ENCODE data around the gene UMODL1. TPM values are rescaled to one million over a fixed set of nuclear protein-coding genes. Genes with fewer than 3 reads are reported as not detected.

UMODL1 gene
- total RNA-seq, 1 experiment from 2014 or later: not detected

GRCh38 chr21:42026082-42026435 is 45.1 kb upstream of the UMODL1 start:
- intact Hi-C loops (cut with micrococcal nuclease; ENCODE audit: unreplicated experiment): no loop called here
- H3F3A ChIP-seq (ENCODE audit: insufficient read depth, low read depth): no peaks in the 10 kb centered on the region
- TF ChIP-seq CTCF (conservative IDR thresholded peaks at IDR 0.05): no peak
- TF ChIP-seq EZH2 (IDR thresholded peaks at IDR 0.05; ENCODE audit: low read depth): no peak
- no peaks in the 10 kb centered on the region for H3K9me3 ChIP-seq (ENCODE audit: insufficient read depth, low read depth)
- no peaks in the 10 kb centered on the region for H3K36me3 ChIP-seq (ENCODE audit: low read depth)
- no peaks in the 10 kb centered on the region for H3K79me2 ChIP-seq (ENCODE audit: low read depth)
- no peaks in the 10 kb centered on the region for H3K4me1 ChIP-seq (replicated peaks; ENCODE audit: insufficient read depth)
- no TSS peak for BruUV-seq (replicated peaks)
- H3K4me3 ChIP-seq: no peak overlapping the region
- no peak overlapping the region for H3K27ac ChIP-seq
- no peak overlapping the region for H3K4me2 ChIP-seq
- CTCF ChIA-PET: no interaction called here
- H2AFZ ChIP-seq: no peak overlapping the region
- DNase-seq: no peak
- no peaks in the 10 kb centered on the region for H4K20me1 ChIP-seq (ENCODE audit: insufficient read depth)
- H3K27me3 ChIP-seq (ENCODE audit: insufficient read depth, low read depth): no peaks in the 10 kb centered on the region
- POLR2A ChIA-PET (ENCODE audit: unreplicated experiment): no interaction called here
- H3K9me2 ChIP-seq (ENCODE audit: insufficient read depth): no peaks in the 10 kb centered on the region

GRCh38 chr21:42027085-42027821 is 43.9 kb upstream of the UMODL1 start:
- TF ChIP-seq CTCF (conservative IDR thresholded peaks at IDR 0.05) (no peak), EZH2 (IDR thresholded peaks at IDR 0.05; ENCODE audit: low read depth) (no peak)
- ChIA-PET POLR2A (ENCODE audit: unreplicated experiment) (no interaction called here), CTCF (no interaction called here)
- no peak overlapping the region for H3K4me2 ChIP-seq
- H3K36me3 ChIP-seq (ENCODE audit: low read depth): no peaks in the 10 kb centered on the region
- no peaks in the 10 kb centered on the region for H3K9me3 ChIP-seq (ENCODE audit: insufficient read depth, low read depth)
- no peak overlapping the region for H2AFZ ChIP-seq
- no peak overlapping the region for H3K27ac ChIP-seq
- BruUV-seq (replicated peaks): no TSS peak
- H3K79me2 ChIP-seq (ENCODE audit: low read depth): no peaks in the 10 kb centered on the region
- no peak overlapping the region for H3K4me3 ChIP-seq
- no peaks in the 10 kb centered on the region for H3F3A ChIP-seq (ENCODE audit: insufficient read depth, low read depth)
- H4K20me1 ChIP-seq (ENCODE audit: insufficient read depth): no peaks in the 10 kb centered on the region
- DNase-seq: no peak
- H3K4me1 ChIP-seq (replicated peaks; ENCODE audit: insufficient read depth): no peaks in the 10 kb centered on the region
- no peaks in the 10 kb centered on the region for H3K27me3 ChIP-seq (ENCODE audit: insufficient read depth, low read depth)
- intact Hi-C loops (cut with micrococcal nuclease; ENCODE audit: unreplicated experiment): no loop called here
- H3K9me2 ChIP-seq (ENCODE audit: insufficient read depth): no peaks in the 10 kb centered on the region

GRCh38 chr21:42027822-42028765 is 43.0 kb upstream of the UMODL1 start:
- ChIA-PET POLR2A (ENCODE audit: unreplicated experiment) (no interaction called here), CTCF (no interaction called here)
- H3K4me3 ChIP-seq: no peak overlapping the region
- no peaks in the 10 kb centered on the region for H3K4me1 ChIP-seq (replicated peaks; ENCODE audit: insufficient read depth)
- no peak for DNase-seq
- H3K9me2 ChIP-seq (ENCODE audit: insufficient read depth): no peaks in the 10 kb centered on the region
- no peaks in the 10 kb centered on the region for H4K20me1 ChIP-seq (ENCODE audit: insufficient read depth)
- H3K9me3 ChIP-seq (ENCODE audit: insufficient read depth, low read depth): no peaks in the 10 kb centered on the region
- H3K4me2 ChIP-seq: no peak overlapping the region
- H3K27ac ChIP-seq: no peak overlapping the region
- no TSS peak for BruUV-seq (replicated peaks)
- H2AFZ ChIP-seq: no peak overlapping the region
- H3K27me3 ChIP-seq (ENCODE audit: insufficient read depth, low read depth): no peaks in the 10 kb centered on the region
- TF ChIP-seq EZH2 (IDR thresholded peaks at IDR 0.05; ENCODE audit: low read depth): no peak
- no peak for TF ChIP-seq CTCF (conservative IDR thresholded peaks at IDR 0.05)
- no peaks in the 10 kb centered on the region for H3K36me3 ChIP-seq (ENCODE audit: low read depth)
- H3K79me2 ChIP-seq (ENCODE audit: low read depth): no peaks in the 10 kb centered on the region
- no peaks in the 10 kb centered on the region for H3F3A ChIP-seq (ENCODE audit: insufficient read depth, low read depth)
- intact Hi-C loops (cut with micrococcal nuclease; ENCODE audit: unreplicated experiment): no loop called here
